RWPE2 (cell line): ENCODE results near the gene CACNA1B.
A peak's percentile ranks its signal among the peaks of the same experiment; 100 is the strongest.

Experiments
- ATAC-seq: fragments of 200-7000 bp; cut with Tn5 transposase; 3 replicates; pipeline ENCODE4 v1.9.1; 2021; ENCODE audit warnings: low read depth
- DNase-seq: peaks from one replicate; pipeline ENCODE4 v3.0.0-alpha.2; 2020; ENCODE audit warnings: low spot score
- H3K27ac ChIP-seq: fragments of 450-650 bp; 2 replicates; pipeline ENCODE4 v1.5.1; 2017; ENCODE audit warnings: mild to moderate bottlenecking; ENCODE audit not compliant: poor library complexity, severe bottlenecking
- H3K27me3 ChIP-seq: fragments of 250-450 bp; sonication (Bioruptor Pico); 2 replicates; pipeline ENCODE4 v1.5.1; 2021; ENCODE audit warnings: mild to moderate bottlenecking, moderate library complexity; ENCODE audit not compliant: insufficient read depth, poor library complexity, severe bottlenecking
- H3K36me3 ChIP-seq: fragments of 250-450 bp; sonication (Bioruptor Pico); 2 replicates; pipeline ENCODE4 v1.5.1; 2020; ENCODE audit warnings: low read depth, mild to moderate bottlenecking, moderate library complexity
- H3K4me1 ChIP-seq: fragments of 250-450 bp; sonication (Bioruptor Pico); 2 replicates; pipeline ENCODE4 v1.5.1; 2021; ENCODE audit warnings: mild to moderate bottlenecking, moderate library complexity; ENCODE audit not compliant: insufficient read depth, poor library complexity, severe bottlenecking
- H3K4me3 ChIP-seq: fragments of 250-450 bp; sonication (Bioruptor Pico); 2 replicates; pipeline ENCODE4 v1.5.1; 2021; ENCODE audit warnings: mild to moderate bottlenecking, moderate library complexity; ENCODE audit not compliant: severe bottlenecking
- H3K9me3 ChIP-seq: fragments of 250-450 bp; sonication (Bioruptor Pico); 2 replicates; pipeline ENCODE4 v1.5.1; 2021; ENCODE audit warnings: mild to moderate bottlenecking, moderate library complexity; ENCODE audit not compliant: severe bottlenecking
- CTCF ChIP-seq: fragments of 450-650 bp; IDR thresholded peaks from one replicate; pipeline ENCODE4 v1.5.1; 2017; ENCODE audit warnings: mild to moderate bottlenecking, moderate library complexity; ENCODE audit not compliant: poor library complexity, severe bottlenecking

The CACNA1B gene

GRCh38 chr9:137956688-137957385 is 79.3 kb downstream of the CACNA1B start:
- Histone ChIP-seq H3K9me3 (no peaks in the 10 kb centered on the region), H3K27ac (no peak overlapping the region), H3K36me3 (no peaks in the 10 kb centered on the region), H3K27me3 (no peaks in the 10 kb centered on the region), H3K4me3 (no peak overlapping the region), H3K4me1 (no peaks in the 10 kb centered on the region)
- no peak for TF ChIP-seq CTCF
- DNase-seq (no peak), ATAC-seq (no peak)

- no peak overlapping the region for H3K27ac ChIP-seq
- no peak for TF ChIP-seq CTCF
- no peaks in the 10 kb centered on the region for H3K27me3 ChIP-seq
- no peaks in the 10 kb centered on the region for H3K4me1 ChIP-seq
- no peak overlapping the region for H3K4me3 ChIP-seq
- peak; percentile 67 for DNase-seq
- ATAC-seq: no peak
- no peaks in the 10 kb centered on the region for H3K36me3 ChIP-seq
- H3K9me3 ChIP-seq: no peaks in the 10 kb centered on the region
Observed at GRCh38 chr9:137959641-137960411, 82.2 kb downstream of the CACNA1B start.

- Histone ChIP-seq H3K4me3 (no peak overlapping the region), H3K9me3 (no peaks in the 10 kb centered on the region), H3K4me1 (no peaks in the 10 kb centered on the region), H3K27ac (no peak overlapping the region), H3K36me3 (no peaks in the 10 kb centered on the region), H3K27me3 (no peaks in the 10 kb centered on the region)
- TF ChIP-seq CTCF: no peak
- no peak for DNase-seq
- no peak for ATAC-seq
Observed at GRCh38 chr9:137960496-137960895, 82.9 kb downstream of the CACNA1B start.

- Histone ChIP-seq H3K27ac (no peak overlapping the region), H3K4me3 (no peak overlapping the region), H3K27me3 (no peaks in the 10 kb centered on the region), H3K36me3 (no peaks in the 10 kb centered on the region), H3K9me3 (no peaks in the 10 kb centered on the region), H3K4me1 (no peaks in the 10 kb centered on the region)
- DNase-seq: no peak
- no peak for ATAC-seq
- TF ChIP-seq CTCF: no peak
Observed at GRCh38 chr9:137963525-137963924, 85.9 kb downstream of the CACNA1B start.
